CD4-positive, alpha-beta T cell treated with Interleukin-4 for 4 hours (primary cell): ENCODE measurements around the gene NAGPA.

ENCODE experiments used
- DNase-seq: peaks from one replicate; pipeline ENCODE4 v3.0.0-alpha.2; 2020

Gene NAGPA

DNA sequence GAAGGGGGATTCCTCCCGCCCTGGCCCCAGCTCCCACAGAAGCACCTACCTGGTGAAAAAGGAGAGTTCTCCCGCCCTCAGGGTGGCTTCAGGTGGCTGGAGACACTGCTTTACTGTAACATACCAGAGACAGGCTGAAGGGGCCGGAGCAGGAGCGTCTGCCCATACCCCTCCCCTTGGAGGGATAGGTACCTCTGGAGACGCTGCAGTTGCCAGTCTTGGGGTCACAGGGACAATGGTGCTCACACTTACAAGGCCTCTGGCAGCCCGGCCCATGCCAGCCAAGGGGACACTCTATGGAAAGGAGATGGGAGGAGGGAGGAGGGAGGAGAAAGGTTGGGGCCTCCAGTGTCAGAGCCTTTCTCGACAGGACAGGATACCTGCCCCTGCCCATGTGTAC is 6.6 kb downstream of the NAGPA start:
- DNase-seq, result no peak

GRCh38 chr16:5026664-5027063 is 7.1 kb downstream of the NAGPA start:
- DNase-seq, result no peak

- DNase-seq, result no peak
These were observed 8.5 kb downstream of the NAGPA start for GRCh38 chr16:5025171-5025632.

- DNase-seq, result no peak
These were observed 9.1 kb downstream of the NAGPA start for GRCh38 chr16:5024632-5025031.

DNA sequence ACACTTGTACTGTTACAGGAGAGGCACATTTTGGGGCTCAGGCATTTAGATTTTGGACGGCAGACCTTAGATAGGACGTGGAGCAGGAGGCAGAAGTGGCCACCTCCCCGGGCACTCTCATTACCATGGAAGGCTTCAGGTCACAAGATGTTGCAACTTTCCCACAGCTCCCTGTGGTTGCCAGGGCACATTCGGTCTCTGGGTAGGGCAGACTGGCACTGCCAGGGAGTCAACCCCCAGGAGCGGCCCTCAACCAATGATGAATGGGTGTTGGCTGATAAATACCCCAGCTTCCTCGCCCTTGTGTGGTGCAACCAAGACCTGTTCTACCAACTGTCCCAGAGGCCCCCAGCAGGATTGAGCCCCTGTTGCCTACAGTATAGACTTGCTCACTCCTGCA is 11.2 kb downstream of the NAGPA start:
- DNase-seq, result no peak

DNA sequence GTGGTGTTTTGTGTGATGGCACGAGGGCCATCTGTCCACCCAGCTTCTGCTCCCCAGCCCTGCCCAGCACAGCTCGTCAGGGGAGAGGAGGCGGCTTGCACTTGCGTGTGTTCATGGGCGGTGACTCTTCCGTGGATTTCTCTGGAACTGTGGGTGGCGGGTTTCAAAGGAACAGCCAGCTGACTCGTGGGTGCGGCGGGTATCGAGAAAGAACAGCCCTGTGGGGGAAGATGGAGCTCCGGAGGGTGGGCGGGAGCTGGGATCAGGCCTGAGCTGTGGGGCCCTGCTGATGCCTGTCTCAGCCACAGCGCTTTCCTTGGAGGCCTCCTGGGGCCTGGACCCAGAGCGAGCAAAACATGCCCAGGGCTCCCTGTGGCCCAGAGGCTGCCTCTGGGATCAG is 13.2 kb downstream of the NAGPA start:
- no peak for DNase-seq

DNA sequence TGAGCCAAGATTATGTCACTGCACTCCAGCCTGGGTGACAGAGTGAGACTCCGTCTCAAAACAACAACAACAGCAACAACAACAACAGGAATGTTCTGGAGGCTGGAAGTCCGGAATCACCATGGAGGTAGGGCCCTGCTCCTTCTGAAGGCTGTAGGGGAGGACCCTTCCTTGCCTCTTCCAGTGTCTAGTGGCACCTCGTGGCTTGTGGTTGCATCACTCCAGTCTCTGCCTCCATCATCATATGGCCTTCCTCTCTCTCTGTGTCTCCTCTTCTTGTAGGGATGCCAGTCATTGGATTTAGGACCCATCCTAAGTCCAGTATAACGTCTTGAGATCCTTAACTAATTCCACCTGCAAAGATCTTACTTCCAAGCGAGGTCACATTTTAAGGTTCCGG is 14.0 kb downstream of the NAGPA start:
- DNase-seq, result no peak

DNA sequence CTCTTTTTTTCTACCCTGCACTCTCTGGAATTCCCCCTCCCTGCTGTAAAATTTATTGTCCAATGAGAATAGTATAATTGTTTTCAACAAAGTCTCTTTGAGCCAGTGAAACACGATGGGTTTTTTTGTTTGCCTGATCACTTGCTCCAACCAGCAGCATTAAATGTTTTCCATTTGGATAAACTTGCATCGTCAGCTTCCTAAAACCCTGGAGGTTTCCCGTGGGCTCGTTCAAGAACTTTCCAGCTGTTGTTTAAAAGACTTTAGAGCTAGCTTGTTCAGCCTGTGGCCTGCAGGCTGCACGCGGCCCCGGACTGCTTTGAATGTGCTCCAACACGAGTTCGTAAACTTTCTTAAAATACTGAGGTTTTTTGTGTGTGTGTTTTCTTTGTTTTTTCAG is 14.9 kb downstream of the NAGPA start:
- no peak for DNase-seq

GRCh38 chr16:5017678-5017969 is 16.1 kb downstream of the NAGPA start:
- no peak for DNase-seq

DNA sequence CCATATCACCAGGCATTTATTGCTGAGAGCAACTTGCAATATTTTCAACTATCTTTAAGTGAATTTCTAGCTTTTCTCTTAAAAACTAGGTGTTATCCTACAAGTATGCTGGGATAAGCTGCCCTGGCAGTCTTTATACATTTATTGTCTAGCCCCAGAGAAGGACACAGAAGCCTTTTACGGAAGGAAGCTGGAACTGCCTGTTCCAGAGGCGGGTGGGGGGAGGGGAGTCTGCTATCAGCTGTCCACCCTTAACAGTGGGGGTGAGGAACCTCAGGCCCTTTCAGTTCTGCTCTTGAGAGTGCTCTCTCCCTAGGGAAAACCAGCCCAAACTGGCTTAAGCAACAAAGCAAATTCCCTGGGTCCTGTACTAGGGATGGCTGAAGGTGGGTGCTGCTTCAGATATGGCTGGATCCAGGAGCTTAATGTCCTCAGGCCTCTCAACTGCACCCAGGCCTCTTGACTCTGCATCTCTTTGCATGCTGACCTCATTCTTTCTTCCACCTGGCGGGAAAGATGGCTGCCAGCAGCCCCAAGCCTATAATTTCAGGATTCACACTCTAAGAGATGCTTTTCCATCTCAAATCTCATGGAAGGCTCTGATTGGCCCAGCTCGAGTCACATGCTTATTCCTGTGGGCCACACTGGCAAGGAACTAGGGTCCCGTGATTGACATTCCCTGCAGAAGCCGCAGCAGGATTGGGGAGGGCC is 16.6 kb downstream of the NAGPA start:
- DNase-seq, result no peak

DNA sequence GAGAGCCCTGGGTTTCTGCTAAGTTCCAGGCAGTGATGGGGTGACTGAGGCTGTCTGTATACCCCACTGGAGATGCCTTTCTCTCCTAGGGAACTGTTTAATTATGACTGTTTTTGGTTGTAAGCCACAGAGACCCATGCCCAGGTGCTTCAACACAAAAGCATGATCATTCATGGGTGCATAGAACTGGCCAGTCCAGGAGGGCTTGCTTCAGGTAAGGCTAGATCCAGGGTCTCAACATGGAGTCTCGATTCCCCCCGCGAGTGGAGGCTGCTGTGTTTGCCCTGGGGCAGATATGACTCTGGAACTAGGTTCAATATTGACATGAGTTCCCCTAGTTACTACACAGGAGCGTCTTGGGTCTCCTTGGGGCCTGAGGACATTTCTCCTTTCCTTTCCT is 17.8 kb downstream of the NAGPA start:
- DNase-seq, result no peak

- no peak for DNase-seq
These were observed 18.4 kb downstream of the NAGPA start for GRCh38 chr16:5015351-5015750.

DNA sequence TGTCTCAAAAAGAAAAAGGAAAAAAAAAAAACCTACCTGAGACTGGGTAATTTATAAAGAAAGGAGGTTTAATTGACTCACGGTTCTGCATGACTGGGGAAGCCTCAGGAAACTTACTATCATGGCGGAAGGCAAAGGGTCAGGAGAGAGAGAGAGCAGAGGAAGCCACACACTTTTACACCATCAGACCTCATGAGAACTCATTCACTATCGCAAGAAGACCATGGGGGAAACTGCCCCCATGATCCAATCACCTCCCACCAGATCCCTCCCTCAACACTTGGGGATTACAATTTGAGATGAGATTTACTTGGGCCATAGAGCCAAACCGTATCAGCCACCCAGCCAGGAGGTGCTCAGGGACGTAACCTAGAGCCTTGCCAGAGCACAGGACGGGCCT is 20.8 kb downstream of the NAGPA start:
- no peak for DNase-seq

DNA sequence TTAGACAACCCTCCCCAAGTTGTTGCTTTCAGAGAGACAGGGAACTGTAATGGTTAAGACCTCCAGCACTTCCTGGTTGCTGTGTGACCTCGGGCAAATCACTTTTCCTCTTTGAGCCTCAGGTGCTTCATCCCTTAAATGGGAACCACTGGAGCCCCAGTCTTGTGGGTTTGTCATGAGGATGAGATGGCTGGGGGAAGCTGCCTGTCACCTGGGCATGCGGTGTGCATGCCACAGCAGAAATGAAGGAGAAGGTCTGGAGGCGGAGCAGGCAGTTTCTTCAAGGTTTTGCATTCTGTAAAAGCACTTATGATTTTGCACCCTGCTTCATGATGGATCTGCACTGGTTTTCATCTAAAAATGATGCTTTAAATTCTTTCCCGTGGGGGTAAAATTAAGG is 22.1 kb downstream of the NAGPA start:
- no peak for DNase-seq

DNA sequence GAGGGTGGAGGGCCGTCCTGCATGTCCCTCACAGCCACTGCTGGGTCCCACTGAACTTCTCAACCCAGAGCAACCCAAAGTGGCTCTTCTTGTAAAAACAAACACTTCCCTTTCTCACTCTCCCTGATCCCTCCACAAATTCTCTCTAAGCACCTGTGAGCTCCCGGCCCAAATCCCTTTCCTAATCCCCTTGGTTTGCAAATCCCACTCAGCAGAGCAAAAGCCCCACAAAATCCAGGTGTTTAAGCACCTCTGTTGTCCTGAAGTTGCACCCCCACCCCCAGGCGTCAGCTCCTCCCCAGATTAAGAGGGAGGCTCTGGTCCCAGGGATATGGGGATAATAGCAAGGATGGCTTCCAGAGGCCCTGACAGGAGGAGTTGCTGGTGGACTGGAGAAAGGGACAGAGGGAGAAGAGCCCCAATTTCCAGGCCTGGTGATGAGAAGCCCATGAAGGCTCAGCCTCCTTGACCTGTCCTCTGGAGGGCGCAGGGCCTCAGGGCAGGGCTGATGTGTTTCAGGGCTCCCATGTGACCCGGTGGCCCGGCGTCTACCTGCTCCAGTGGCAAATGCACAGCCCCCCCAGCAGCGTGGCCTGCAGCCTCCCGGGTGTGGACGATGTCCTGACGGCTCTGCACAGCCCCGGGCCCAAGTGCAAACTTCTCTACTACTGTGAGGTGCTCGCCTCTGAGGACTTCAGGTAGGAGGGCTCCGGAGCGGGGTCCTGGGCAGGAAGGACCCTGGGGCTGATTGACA is 23.0 kb downstream of the NAGPA start:
- no peak for DNase-seq

DNA sequence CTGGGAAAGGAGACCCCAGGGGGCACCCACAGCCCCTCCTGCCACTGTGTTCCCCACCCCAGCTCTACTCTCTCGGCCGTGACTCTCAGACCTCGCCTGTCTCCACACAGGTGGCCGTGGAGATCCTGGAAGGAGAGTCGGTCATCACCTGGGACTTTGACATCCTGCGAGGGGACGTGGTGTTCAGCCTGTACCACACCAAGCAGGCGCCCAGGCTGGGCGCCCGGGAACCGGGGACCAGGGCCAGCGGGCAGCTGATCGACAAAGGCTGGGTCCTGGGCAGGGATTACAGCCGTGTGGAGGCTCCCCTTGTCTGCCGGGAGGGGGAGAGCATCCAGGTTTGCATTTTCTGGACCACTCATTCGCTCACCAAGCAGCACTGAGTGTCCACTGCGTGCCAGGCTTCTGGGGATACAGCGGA is 25.4 kb downstream of the NAGPA start:
- no peak for DNase-seq

- no peak for DNase-seq
These were observed 26.5 kb downstream of the NAGPA start for GRCh38 chr16:5007256-5007655.

GRCh38 chr16:5006348-5007193 is 27.2 kb downstream of the NAGPA start:
- DNase-seq, result no peak

DNA sequence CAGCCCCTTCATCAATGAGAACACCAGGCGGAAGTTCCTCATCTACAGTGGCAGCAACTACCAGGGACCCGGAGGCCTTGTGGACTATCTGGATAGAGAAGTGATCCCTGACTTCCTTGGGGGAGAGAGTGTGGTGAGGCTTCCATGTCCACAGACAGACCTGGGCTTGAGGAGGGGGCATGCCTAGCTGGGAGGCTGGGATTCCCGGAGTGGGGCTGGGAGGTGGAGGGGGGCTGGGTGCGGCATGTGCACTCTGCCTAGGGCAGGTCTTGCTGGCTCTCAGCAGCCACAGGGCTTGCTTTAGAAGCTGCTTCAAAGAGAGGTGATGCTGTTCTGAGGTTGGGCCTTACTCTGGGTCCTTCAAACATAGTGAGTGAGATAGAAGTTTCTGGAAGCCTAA is 27.8 kb downstream of the NAGPA start:
- no peak for DNase-seq

DNA sequence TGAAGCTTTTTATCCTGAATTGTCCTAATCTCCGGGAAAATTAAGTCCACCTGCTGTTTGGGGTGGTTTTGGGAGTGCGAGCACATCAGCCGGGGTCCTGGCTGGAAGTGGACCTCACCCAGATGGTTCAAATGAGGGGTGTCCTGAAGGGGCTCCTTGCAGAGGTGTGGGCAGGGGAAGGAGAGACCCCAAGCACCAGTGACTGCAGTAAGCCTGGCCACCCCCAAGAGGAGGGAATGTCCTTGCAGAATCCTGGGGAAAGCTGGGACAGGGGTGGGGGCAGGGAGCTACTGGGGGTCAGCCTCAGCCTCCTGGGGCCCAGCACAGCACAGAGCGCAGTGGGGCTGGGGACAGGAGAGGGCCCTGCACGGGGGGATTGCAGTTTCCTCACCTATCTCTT is 29.4 kb downstream of the NAGPA start:
- no peak for DNase-seq

DNA sequence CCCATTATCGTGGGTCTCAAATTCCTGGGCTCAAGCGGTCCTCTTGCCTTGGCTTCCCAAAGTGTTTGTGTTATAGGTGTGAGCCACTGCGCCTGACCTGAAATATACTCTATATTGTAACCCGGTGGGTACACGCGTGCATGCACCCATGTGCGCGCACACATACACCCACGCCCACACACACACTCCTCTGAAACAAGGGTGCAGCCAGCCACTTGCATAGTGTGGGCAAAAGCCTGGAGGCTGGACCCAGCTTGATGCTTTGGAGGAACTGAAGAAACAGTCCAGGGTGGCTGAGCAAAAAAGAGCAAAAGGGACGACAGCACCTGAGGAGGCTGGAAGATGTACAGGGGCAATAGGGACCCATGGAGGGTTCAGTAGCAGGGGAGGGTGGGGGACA is 29.9 kb downstream of the NAGPA start:
- DNase-seq, result no peak

DNA sequence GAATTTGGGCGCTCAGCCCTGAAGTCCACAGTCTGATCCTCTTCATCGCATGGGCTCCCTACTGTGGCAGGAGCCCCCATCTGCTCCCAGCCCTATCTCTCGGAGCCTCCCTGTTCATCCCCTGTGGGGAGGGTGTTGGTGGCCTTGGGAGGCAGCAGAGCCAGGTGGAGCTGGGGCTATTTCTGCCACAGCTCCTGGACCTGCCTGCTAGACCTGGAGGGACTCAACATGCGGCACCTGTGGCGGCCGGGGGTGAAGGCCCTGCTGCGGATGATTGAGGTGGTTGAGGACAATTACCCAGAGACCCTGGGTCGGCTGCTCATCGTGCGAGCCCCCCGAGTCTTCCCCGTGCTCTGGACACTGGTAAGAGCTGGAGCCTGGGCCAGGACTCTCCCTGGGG is 30.5 kb downstream of the NAGPA start:
- DNase-seq, result no peak

DNA sequence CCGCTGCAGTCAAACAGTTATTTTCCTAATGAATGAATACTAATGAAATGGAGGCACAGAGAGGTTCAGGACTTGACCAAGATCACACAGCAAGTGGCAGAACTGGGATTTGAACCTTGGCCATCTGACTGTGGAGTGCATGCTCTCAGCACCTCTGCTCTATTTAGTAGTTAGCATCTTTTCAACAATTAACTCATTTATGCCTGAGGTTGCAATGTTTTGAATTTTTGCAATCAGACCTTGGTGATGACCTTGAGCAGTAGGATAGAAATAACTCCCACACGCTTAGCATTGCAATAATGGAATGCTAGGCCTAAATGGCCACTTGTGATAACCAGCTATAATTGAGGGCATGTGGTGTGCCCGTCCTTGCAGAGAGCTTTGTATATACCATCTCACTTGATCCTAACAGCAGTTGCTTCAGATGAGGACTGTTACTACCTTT is 31.0 kb downstream of the NAGPA start:
- DNase-seq, result no peak

DNA sequence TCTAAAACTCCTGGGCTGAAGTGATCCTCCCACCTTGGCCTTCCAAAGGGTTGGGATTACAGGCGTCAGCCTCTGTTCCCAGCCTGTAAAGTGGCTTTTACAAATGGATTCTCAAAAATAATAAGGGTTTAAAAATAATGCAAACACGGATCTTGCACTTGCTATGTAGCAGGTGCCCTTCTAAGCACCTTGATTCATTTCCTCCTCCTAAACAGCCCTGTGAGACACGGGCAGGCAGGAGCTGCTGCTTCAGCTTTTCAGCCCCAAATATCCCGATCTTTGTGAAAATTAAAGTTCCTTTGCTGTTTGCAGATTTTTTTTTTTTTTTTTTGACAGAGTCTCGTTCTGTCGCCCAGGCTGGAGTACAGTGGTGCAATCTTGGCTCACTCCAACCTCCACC is 31.7 kb downstream of the NAGPA start:
- DNase-seq, result no peak
